PC-3 (cell line): Measurements from ENCODE around the gene SVIL.
"Not testable (repeated sequence)": the region's sequence is repeated elsewhere in the genome, so short reads cannot be mapped to it uniquely, and the experiment has no call there.

ENCODE experiments used
- CTCF ChIP-seq: fragments of 300-600 bp; sonication (generic); conservative IDR thresholded peaks from 2 replicates; pipeline ENCODE4 v1.5.1; 2017; ENCODE audit warnings: antibody characterized with exemption, low read depth, mild to moderate bottlenecking, low read length
- EZH2 ChIP-seq: fragments of 300-600 bp; sonication (generic); IDR thresholded peaks from one replicate; pipeline ENCODE4 v1.6.1; 2017; ENCODE audit warnings: antibody characterized with exemption, mild to moderate bottlenecking, low read length; ENCODE audit not compliant: unreplicated experiment
- EZH2phosphoT487 ChIP-seq: fragments of 300-600 bp; sonication (generic); IDR thresholded peaks from 2 replicates; pipeline ENCODE4 v1.6.1; 2018; ENCODE audit warnings: mild to moderate bottlenecking, antibody characterized with exemption, low read length, borderline replicate concordance

GRCh38 chr10:29516309-29516932 lies 118.3 kb downstream of the SVIL start:
- TF ChIP-seq CTCF, EZH2, EZH2phosphoT487: not testable (repeated sequence)
